ENCODE data around the gene C11orf52.

GRCh38 chr11:111960916-111961315, 42.2 kb downstream of the C11orf52 start:
- no peak for TF ChIP-seq CTCF (IDR thresholded peaks at IDR 0.05)
- TF ChIP-seq POLR2A (IDR thresholded peaks at IDR 0.05; ENCODE audit: low read depth): no peak
- no peak for TF ChIP-seq EP300 (IDR thresholded peaks at IDR 0.05)

Data from esophagus muscularis mucosa (tissue), 4 donors.